ENCODE measurements around the gene SH3BP1. TPM values are rescaled to one million over a fixed set of nuclear protein-coding genes. Genes with fewer than 3 reads are reported as not detected.

SH3BP1 gene
- total and polyA plus RNA-seq, 9 of the 15 experiments (the other 6 are each of a cell fraction or from before 2014, with no cell fraction given) = 0.10 to 36.2 (median 10.4) TPM

DNA sequence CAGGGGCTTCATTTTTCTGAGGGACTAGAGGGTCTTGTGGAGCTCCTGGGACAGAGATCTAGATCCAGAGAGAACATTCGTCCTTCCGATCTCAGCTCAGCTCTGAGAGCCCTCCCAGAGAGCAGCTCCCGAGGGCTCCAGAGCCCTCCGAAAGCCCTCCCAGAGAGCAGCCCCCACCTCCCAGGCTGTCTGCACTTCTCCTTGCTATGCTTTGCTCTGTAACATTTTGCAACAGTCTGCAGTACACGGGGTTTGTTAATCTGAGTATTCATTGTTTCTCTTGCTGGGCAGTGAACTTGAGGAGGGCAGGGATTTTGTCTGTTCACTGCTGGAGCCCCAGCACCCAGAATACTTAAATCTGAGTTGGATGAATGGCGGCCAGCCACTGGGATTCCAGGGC is 28.3 kb upstream of the SH3BP1 start:
- H3K4me3 ChIP-seq = no peak overlapping the region
- in situ Hi-C loops (cut with MboI) = no loop called here
- CTCF ChIA-PET (ENCODE audit: low intra/inter-chr PET ratio) = no interaction called here

More for the DNA sequence above, 28.3 kb upstream of the SH3BP1 start:
- POLR2A ChIA-PET = interaction anchor here (1.2 kb wide), 1 partner anchor 10 kb away, joined by 3 read pairs; no protein-coding TSS in a partner anchor
- Histone ChIP-seq H4K20me1 (replicated peaks; ENCODE audit: control insufficient read depth, insufficient read depth, low read length) (no peaks in the 10 kb centered on the region), H2AFZ (ENCODE audit: low read depth, low read length) (no peak overlapping the region), H3K9me3 (replicated peaks; ENCODE audit: control insufficient read depth, insufficient read depth, low read depth, low read length) (no peaks in the 10 kb centered on the region), H3K9ac (ENCODE audit: insufficient read depth in 1 of 2, low read depth in 2 of 2, low read length in 2 of 2) (peak overlapping the region in 1 of 2 experiments; percentile 73; a peak in 1 of 4 replicates), H3K4me2 (ENCODE audit: insufficient read depth, low read length) (no peak overlapping the region), H3K27ac (ENCODE audit: extremely low read depth, low read depth, low read length) (peak overlapping the region; percentile 97; the same call in 2 of the 3 replicates), H3K36me3 (ENCODE audit: control insufficient read depth, insufficient read depth, low read length) (peaks cover 26% of the 10 kb centered on the region; the same call in 1 of the 3 replicates), H3K79me2 (ENCODE audit: control insufficient read depth, insufficient read depth, low read length) (peaks cover 34% of the 10 kb centered on the region), H3K9me1 (ENCODE audit: control insufficient read depth, insufficient read depth, low read length) (peaks cover 3% of the 10 kb centered on the region), H3K4me1 (replicated peaks in 1 of 2; ENCODE audit: control insufficient read depth in 2 of 2, insufficient read depth in 2 of 2, low read length in 2 of 2) (peaks cover 12 to 18% of the 10 kb centered on the region in 2 experiments; a peak in 4 of 5 replicates), H3K27me3 (ENCODE audit: control insufficient read depth in 2 of 2, insufficient read depth in 2 of 2, low read length in 2 of 2) (no peaks in the 10 kb centered on the region)
- no peak for DNase-seq (ENCODE audit: extremely low read depth in 1 of 4, low spot score in 3 of 4)
- intact Hi-C loops (cut with micrococcal nuclease) = no loop called here
- ATAC-seq = no peak
- 85% methylated on average over 6 of the region's 6 CpGs for WGBS (ENCODE audit: insufficient coverage, low coverage, missing lambda C conversion rate)
- FAIRE-seq = no peak
- BruUV-seq (replicated peaks) = no TSS peak
- TF ChIP-seq, protein P1, sequence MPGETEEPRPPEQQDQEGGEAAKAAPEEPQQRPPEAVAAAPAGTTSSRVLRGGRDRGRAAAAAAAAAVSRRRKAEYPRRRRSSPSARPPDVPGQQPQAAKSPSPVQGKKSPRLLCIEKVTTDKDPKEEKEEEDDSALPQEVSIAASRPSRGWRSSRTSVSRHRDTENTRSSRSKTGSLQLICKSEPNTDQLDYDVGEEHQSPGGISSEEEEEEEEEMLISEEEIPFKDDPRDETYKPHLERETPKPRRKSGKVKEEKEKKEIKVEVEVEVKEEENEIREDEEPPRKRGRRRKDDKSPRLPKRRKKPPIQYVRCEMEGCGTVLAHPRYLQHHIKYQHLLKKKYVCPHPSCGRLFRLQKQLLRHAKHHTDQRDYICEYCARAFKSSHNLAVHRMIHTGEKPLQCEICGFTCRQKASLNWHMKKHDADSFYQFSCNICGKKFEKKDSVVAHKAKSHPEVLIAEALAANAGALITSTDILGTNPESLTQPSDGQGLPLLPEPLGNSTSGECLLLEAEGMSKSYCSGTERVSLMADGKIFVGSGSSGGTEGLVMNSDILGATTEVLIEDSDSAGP (CRISPR knock-in tag; IDR thresholded peaks at IDR 0.05) = no peak
- TF ChIP-seq NFXL1 (CRISPR knock-in tag; IDR thresholded peaks at IDR 0.05) (no peak), NFE2 (IDR thresholded peaks at IDR 0.05; ENCODE audit: low read depth) (no peak), SRSF7 (optimal IDR thresholded peaks at IDR 0.05; ENCODE audit: low read depth, low read length) (no peak), SNIP1 (IDR thresholded peaks at IDR 0.05; ENCODE audit: low read depth) (no peak), IRF1 (CRISPR knock-in tag; IDR thresholded peaks at IDR 0.05; ENCODE audit: borderline replicate concordance) (no peak), E2F8 (IDR thresholded peaks at IDR 0.05; ENCODE audit: low read depth, partially characterized antibody) (no peak), ZNF124 (CRISPR knock-in tag; IDR thresholded peaks at IDR 0.05) (no peak), ZNF197 (CRISPR knock-in tag; IDR thresholded peaks at IDR 0.05; ENCODE audit: low read depth) (no peak), ZNF780A (CRISPR knock-in tag; IDR thresholded peaks at IDR 0.05) (no peak)
